ENCODE results near the gene FAM120AOS. TPM values are rescaled to one million over a fixed set of nuclear protein-coding genes. Genes with fewer than 3 reads are reported as not detected.

FAM120AOS gene
- total RNA-seq, 1 donor from 2014 or later, result 31.4 TPM

- H3K4me3 ChIP-seq (ENCODE audit: low read depth, low read length), result no peak overlapping the region
- no peak for TF ChIP-seq CTCF (conservative IDR thresholded peaks at IDR 0.05; ENCODE audit: low read depth, low read length)
- no peak for DNase-seq (ENCODE audit: low read depth)
Measured at GRCh38 chr9:93491593-93492232, 38.3 kb upstream of the FAM120AOS start.

GRCh38 chr9:93488244-93488643 lies 34.9 kb upstream of the FAM120AOS start:
- DNase-seq (ENCODE audit: low read depth), result no peak
- TF ChIP-seq CTCF (conservative IDR thresholded peaks at IDR 0.05; ENCODE audit: low read depth, low read length), result no peak
- no peak overlapping the region for H3K4me3 ChIP-seq (ENCODE audit: low read depth, low read length)

GRCh38 chr9:93486268-93486667 lies 32.9 kb upstream of the FAM120AOS start:
- no peak for TF ChIP-seq CTCF (conservative IDR thresholded peaks at IDR 0.05; ENCODE audit: low read depth, low read length)
- no peak for DNase-seq (ENCODE audit: low read depth)
- no peak overlapping the region for H3K4me3 ChIP-seq (ENCODE audit: low read depth, low read length)

- no peak for DNase-seq (ENCODE audit: low read depth)
- no peak overlapping the region for H3K4me3 ChIP-seq (ENCODE audit: low read depth, low read length)
- TF ChIP-seq CTCF (conservative IDR thresholded peaks at IDR 0.05; ENCODE audit: low read depth, low read length), result no peak
Measured at GRCh38 chr9:93483497-93483896, 30.1 kb upstream of the FAM120AOS start.

- no peak overlapping the region for H3K4me3 ChIP-seq (ENCODE audit: low read depth, low read length)
- no peak for TF ChIP-seq CTCF (conservative IDR thresholded peaks at IDR 0.05; ENCODE audit: low read depth, low read length)
- DNase-seq (ENCODE audit: low read depth), result no peak
Measured at GRCh38 chr9:93480728-93481324, 27.4 kb upstream of the FAM120AOS start.

GRCh38 chr9:93480262-93480661 lies 26.9 kb upstream of the FAM120AOS start:
- DNase-seq (ENCODE audit: low read depth), result no peak
- TF ChIP-seq CTCF (conservative IDR thresholded peaks at IDR 0.05; ENCODE audit: low read depth, low read length), result no peak
- no peak overlapping the region for H3K4me3 ChIP-seq (ENCODE audit: low read depth, low read length)

- no peak for TF ChIP-seq CTCF (conservative IDR thresholded peaks at IDR 0.05; ENCODE audit: low read depth, low read length)
- H3K4me3 ChIP-seq (ENCODE audit: low read depth, low read length), result no peak overlapping the region
- DNase-seq (ENCODE audit: low read depth), result no peak
Measured at GRCh38 chr9:93479726-93480125, 26.3 kb upstream of the FAM120AOS start.

All from epithelial cell of proximal tubule (primary cell).